Keratinocyte (primary cell): ENCODE measurements around the gene AQP6. TPM values are rescaled to one million over a fixed set of nuclear protein-coding genes. Genes with fewer than 3 reads are reported as not detected.

Source experiments
- DNase-seq: peaks from one replicate; pipeline ENCODE4 v3.0.0-alpha.2; 2011; ENCODE audit warnings: low read depth, missing footprints, low spot score
- FAIRE-seq: peaks from 2 replicates; lab custom pipeline; 2011; peaks lifted over from hg19 to GRCh38; lab: Jason Lieb, UNC
- H2AFZ ChIP-seq: 2 replicates; pipeline ENCODE4 v1.6.0; 2012; ENCODE audit warnings: low read length, control low read depth, inconsistent platforms; ENCODE audit not compliant: control insufficient read depth
- H3K27ac ChIP-seq: 2 replicates; pipeline ENCODE4 v1.5.1; 2011; ENCODE audit warnings: low read length; ENCODE audit not compliant: control insufficient read depth, insufficient read depth
- H3K27me3 ChIP-seq: 3 replicates; pipeline ENCODE4 v1.6.0; 2011; ENCODE audit warnings: low read length; ENCODE audit not compliant: control insufficient read depth, insufficient read depth; ENCODE audit errors: extremely low read depth
- H3K36me3 ChIP-seq, 2 experiments: 2 replicates in 1 of 2; 3 replicates in 1 of 2; pipeline ENCODE4 v1.5.1; 2011; ENCODE audit warnings: low read length in 2 of 2, mild to moderate bottlenecking in 1 of 2; ENCODE audit not compliant: control insufficient read depth in 2 of 2, insufficient read depth in 2 of 2; ENCODE audit errors: extremely low read depth in 1 of 2
- H3K4me1 ChIP-seq: 3 replicates; pipeline ENCODE4 v1.5.1; 2011; ENCODE audit warnings: low read length; ENCODE audit not compliant: control insufficient read depth, insufficient read depth; ENCODE audit errors: extremely low read depth
- H3K4me2 ChIP-seq: 3 replicates; pipeline ENCODE4 v1.6.0; 2011; ENCODE audit warnings: low read depth, low read length; ENCODE audit not compliant: control insufficient read depth, insufficient read depth; ENCODE audit errors: extremely low read depth
- H3K4me3 ChIP-seq, 3 experiments: fragments of 200-600 bp in 1 of 3; sonication (generic) in 1 of 3; 2 replicates in 2 of 3; 3 replicates in 1 of 3; pipeline ENCODE4 v1.5.1; 2011 to 2016; ENCODE audit warnings: low read length in 3 of 3, mild to moderate bottlenecking in 3 of 3, control low read depth in 2 of 3, inconsistent platforms in 1 of 3, low read depth in 1 of 3, mixed read lengths in 1 of 3, mixed run types in 1 of 3, moderate library complexity in 1 of 3; ENCODE audit not compliant: control insufficient read depth in 2 of 3, insufficient read depth in 2 of 3; ENCODE audit errors: extremely low read depth in 1 of 3
- H3K79me2 ChIP-seq: 2 replicates; pipeline ENCODE4 v1.6.0; 2012; ENCODE audit warnings: low read length; ENCODE audit not compliant: control insufficient read depth, insufficient read depth
- H3K9ac ChIP-seq: 3 replicates; pipeline ENCODE4 v1.6.0; 2011; ENCODE audit warnings: low read length; ENCODE audit not compliant: control insufficient read depth, insufficient read depth; ENCODE audit errors: extremely low read depth
- H3K9me1 ChIP-seq: 3 replicates; pipeline ENCODE4 v1.6.0; 2011; ENCODE audit warnings: low read length; ENCODE audit not compliant: control insufficient read depth, insufficient read depth; ENCODE audit errors: extremely low read depth
- H3K9me3 ChIP-seq: 2 replicates; pipeline ENCODE4 v1.5.1; 2012; ENCODE audit warnings: low read depth, low read length; ENCODE audit not compliant: control insufficient read depth
- H4K20me1 ChIP-seq: 3 replicates; pipeline ENCODE4 v1.6.0; 2011; ENCODE audit warnings: low read length; ENCODE audit not compliant: control insufficient read depth, insufficient read depth; ENCODE audit errors: extremely low read depth
- EZH2 ChIP-seq: IDR thresholded peaks from one replicate; pipeline ENCODE4 v1.6.1; 2012; ENCODE audit warnings: inconsistent platforms, mild to moderate bottlenecking, low read length, moderate library complexity
- dilution Hi-C: fragments of 300-500 bp; cut with MboI; formaldehyde crosslinking; loops from one replicate; pipeline ENCODE4 v1.7.0; 2020; ENCODE audit warnings: low sequenced_read_pairs; ENCODE audit not compliant: extremely low pct_ligation_motif_present
- polyA plus RNA-seq, 5 experiments: library from polyadenylated mRNA; depleted of rRNA in 3 of 5; stranded (reverse) in 3 of 5; stranded (forward) in 1 of 5; unstranded in 1 of 5; fragments of >200 nt; gene quantifications; 1 replicate in 1 of 5; 2 replicates in 3 of 5; 3 replicates in 1 of 5; pipeline versions ENCODE4 v1.2.1 to v1.2.3, GENCODE V29; 2011 to 2012; ENCODE audit warnings: missing spikeins in 2 of 5, low read depth in 1 of 5, low replicate concordance in 1 of 5
- TF ChIP-seq, protein P1 (sequence below), 3 experiments: IDR thresholded peaks in 1 of 3; conservative IDR thresholded peaks in 1 of 3; optimal IDR thresholded peaks in 1 of 3; 2 replicates in 2 of 3; 3 replicates in 1 of 3; pipeline versions ENCODE3 to v1.5.1; 2011; ENCODE audit warnings: low read length in 3 of 3, mild to moderate bottlenecking in 3 of 3, moderate library complexity in 2 of 3, control low read depth in 1 of 3, inconsistent platforms in 1 of 3; ENCODE audit not compliant: insufficient read depth in 2 of 3; ENCODE audit errors: extremely low read depth in 1 of 3

AQP6 gene
- polyA plus RNA-seq, 1 donor (not counting 4 experiments of a cell fraction or from before 2014, with no cell fraction given): 0.45 TPM

DNA sequence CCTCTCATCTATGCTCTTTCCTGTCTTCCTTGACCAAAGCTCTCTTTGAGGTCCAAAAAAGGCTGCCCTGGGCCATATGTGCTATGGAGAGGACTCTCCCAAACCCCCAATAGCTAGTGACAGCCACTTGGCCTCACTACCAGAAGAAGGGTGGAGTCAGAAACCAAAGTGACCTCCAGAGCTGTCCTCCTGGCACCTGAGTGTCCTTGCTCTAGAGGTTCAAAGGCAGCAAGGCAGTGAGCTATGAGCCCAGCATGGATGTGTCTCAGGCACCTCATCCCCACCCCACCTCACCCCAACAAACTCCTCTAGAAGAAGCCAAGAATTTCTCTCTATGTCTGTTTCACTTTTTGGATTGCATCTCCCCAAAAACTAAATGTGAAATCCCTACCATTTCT, 15.2 kb upstream of the AQP6 start:
- dilution Hi-C loops: no loop called here
- no peak for TF ChIP-seq EZH2
- TF ChIP-seq, protein P1, sequence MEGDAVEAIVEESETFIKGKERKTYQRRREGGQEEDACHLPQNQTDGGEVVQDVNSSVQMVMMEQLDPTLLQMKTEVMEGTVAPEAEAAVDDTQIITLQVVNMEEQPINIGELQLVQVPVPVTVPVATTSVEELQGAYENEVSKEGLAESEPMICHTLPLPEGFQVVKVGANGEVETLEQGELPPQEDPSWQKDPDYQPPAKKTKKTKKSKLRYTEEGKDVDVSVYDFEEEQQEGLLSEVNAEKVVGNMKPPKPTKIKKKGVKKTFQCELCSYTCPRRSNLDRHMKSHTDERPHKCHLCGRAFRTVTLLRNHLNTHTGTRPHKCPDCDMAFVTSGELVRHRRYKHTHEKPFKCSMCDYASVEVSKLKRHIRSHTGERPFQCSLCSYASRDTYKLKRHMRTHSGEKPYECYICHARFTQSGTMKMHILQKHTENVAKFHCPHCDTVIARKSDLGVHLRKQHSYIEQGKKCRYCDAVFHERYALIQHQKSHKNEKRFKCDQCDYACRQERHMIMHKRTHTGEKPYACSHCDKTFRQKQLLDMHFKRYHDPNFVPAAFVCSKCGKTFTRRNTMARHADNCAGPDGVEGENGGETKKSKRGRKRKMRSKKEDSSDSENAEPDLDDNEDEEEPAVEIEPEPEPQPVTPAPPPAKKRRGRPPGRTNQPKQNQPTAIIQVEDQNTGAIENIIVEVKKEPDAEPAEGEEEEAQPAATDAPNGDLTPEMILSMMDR (optimal IDR thresholded peaks at IDR 0.05 in 1 of 3, IDR thresholded peaks at IDR 0.05 in 1 of 3, conservative IDR thresholded peaks at IDR 0.05 in 1 of 3; ENCODE audit: extremely low read depth in 1 of 3, insufficient read depth in 2 of 3, low read length in 3 of 3): no peak
- no peak overlapping the region for H2AFZ ChIP-seq
- H3K9me3 ChIP-seq: no peaks in the 10 kb centered on the region
- no peaks in the 10 kb centered on the region for H3K9me1 ChIP-seq
- no peaks in the 10 kb centered on the region for H3K79me2 ChIP-seq
- no peak overlapping the region for H3K9ac ChIP-seq
- no peak overlapping the region for H3K4me2 ChIP-seq
- no peaks in the 10 kb centered on the region for H4K20me1 ChIP-seq
- H3K27me3 ChIP-seq: peaks cover 90% of the 10 kb centered on the region
- FAIRE-seq (no peak), DNase-seq (no peak)
- no peak overlapping the region for H3K4me3 ChIP-seq
- peaks cover 1% of the 10 kb centered on the region for H3K4me1 ChIP-seq
- no peak overlapping the region for H3K27ac ChIP-seq
- no peaks in the 10 kb centered on the region for H3K36me3 ChIP-seq

DNA sequence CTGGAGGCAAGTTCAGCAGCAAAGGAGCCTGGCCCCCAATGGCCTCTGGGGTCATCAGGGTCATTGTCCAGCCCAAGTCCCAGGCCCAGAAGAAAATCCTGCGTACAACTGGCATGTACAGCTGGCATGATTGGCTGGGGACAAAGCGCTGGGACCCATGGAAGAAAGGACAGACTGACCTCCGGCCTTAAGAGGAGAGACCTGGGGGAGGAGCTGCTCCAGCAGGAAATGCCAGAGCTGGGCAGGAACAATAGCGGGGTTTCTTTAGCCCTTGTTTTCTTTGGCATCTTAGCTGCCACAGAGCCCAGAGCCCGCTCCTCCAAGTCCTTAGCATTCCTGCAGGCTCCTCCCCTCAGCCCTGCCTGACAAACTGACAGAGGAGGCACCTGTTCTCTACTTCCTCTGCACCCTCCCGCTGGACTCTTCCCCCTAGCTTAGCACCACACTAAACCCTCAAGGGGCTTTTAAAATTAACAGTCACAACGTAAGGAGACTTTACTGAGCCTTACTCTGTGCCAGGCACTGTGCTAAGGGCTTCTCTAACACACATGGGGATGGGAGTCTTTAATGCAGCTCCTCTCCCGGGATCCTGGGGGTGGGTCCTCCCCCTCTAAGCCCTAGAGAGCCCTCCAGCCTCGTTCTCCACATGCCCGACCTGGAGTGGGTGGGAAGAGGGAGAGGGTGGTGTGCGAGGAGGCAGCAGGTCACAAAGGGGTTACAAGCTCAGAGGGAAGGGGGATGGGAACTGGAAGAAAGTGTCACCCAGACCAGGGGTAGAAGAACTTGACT, 12.9 kb upstream of the AQP6 start:
- peaks cover 90% of the 10 kb centered on the region for H3K27me3 ChIP-seq
- no peaks in the 10 kb centered on the region for H3K36me3 ChIP-seq
- dilution Hi-C loops: no loop called here
- no peak overlapping the region for H3K4me3 ChIP-seq
- no peaks in the 10 kb centered on the region for H3K79me2 ChIP-seq
- H3K9me1 ChIP-seq: no peaks in the 10 kb centered on the region
- TF ChIP-seq, protein P1 (optimal IDR thresholded peaks at IDR 0.05 in 1 of 3, IDR thresholded peaks at IDR 0.05 in 1 of 3, conservative IDR thresholded peaks at IDR 0.05 in 1 of 3; ENCODE audit: extremely low read depth in 1 of 3, insufficient read depth in 2 of 3, low read length in 3 of 3): no peak
- TF ChIP-seq EZH2: no peak
- no peak overlapping the region for H3K4me2 ChIP-seq
- peaks cover 6% of the 10 kb centered on the region for H3K4me1 ChIP-seq
- no peaks in the 10 kb centered on the region for H3K9me3 ChIP-seq
- no peak overlapping the region for H3K9ac ChIP-seq
- H3K27ac ChIP-seq: no peak overlapping the region
- H2AFZ ChIP-seq: no peak overlapping the region
- no peaks in the 10 kb centered on the region for H4K20me1 ChIP-seq
- FAIRE-seq: no peak
- no peak for DNase-seq
